Adrenal gland (tissue), 12 donors: ENCODE results near the gene AMDHD2. TPM values are rescaled to one million over a fixed set of nuclear protein-coding genes. Genes with fewer than 3 reads are reported as not detected.

ENCODE experiments used
- DNase-seq, 7 donors: peaks; one replicate each; pipeline ENCODE4 v3.0.0-alpha.2; 2019 to 2020
- H3K27ac ChIP-seq, 5 donors: fragments of 200-600 bp; sonication (generic) in 4 of 5; 1 replicate in 3 of 5; 2 replicates in 2 of 5; pipeline versions ENCODE4 v1.5.1 to v1.8.0; 2016 to 2020; ENCODE audit warnings: mild to moderate bottlenecking in 1 of 5
- H3K27me3 ChIP-seq: fragments of 200-600 bp; 2 replicates; pipeline ENCODE4 v1.8.0; 2021
- H3K36me3 ChIP-seq, 2 donors: fragments of 200-600 bp; replicated peaks in 1 of 2; 1 replicate in 1 of 2; 2 replicates in 1 of 2; pipeline versions ENCODE4 v1.5.1 to v1.8.0; 2018 to 2022
- H3K4me1 ChIP-seq, 2 donors: fragments of 200-600 bp; replicated peaks in 1 of 2; 1 replicate in 1 of 2; 2 replicates in 1 of 2; pipeline versions ENCODE4 v1.5.1 to v1.8.0; 2018 to 2021
- H3K4me3 ChIP-seq, 4 donors: fragments of 200-600 bp; sonication (generic) in 3 of 4; one replicate each; pipeline ENCODE4 v1.5.1; 2016 to 2018
- H3K9me3 ChIP-seq, 3 donors: fragments of 200-600 bp; sonication (generic) in 1 of 3; replicated peaks in 1 of 3; 1 replicate in 2 of 3; 2 replicates in 1 of 3; pipeline versions ENCODE4 v1.5.1 to v1.8.0; 2016 to 2021
- CTCF ChIP-seq, 6 experiments: fragments of 450-650 bp in 4 of 6; fragments of 200-600 bp in 2 of 6; sonication (generic) in 1 of 6; IDR thresholded peaks; 1 replicate in 5 of 6; 2 replicates in 1 of 6; pipeline versions ENCODE4 v1.5.1 to v1.8.0; 2016 to 2021; ENCODE audit warnings: antibody characterized with exemption in 6 of 6, mild to moderate bottlenecking in 2 of 6, moderate library complexity in 1 of 6
- POLR2A ChIP-seq, 2 donors: fragments of 450-650 bp; IDR thresholded peaks; one replicate each; pipeline ENCODE4 v1.6.1; 2017; ENCODE audit warnings: antibody characterized with exemption in 2 of 2, mild to moderate bottlenecking in 2 of 2, moderate library complexity in 1 of 2
- WGBS, 4 donors: extraction: QIAGEN DNeasy Blood & Tissue Kit in 2 of 4; methylation state at CpG; one replicate each; pipeline versions ENCODE4 v1.1.5 to v1.1.7; 2013 to 2017; 5-methylcytosine and 5-hydroxymethylcytosine counted together
- intact Hi-C, 2 donors: fragments of 100-400 bp; cut with DNase I; formaldehyde crosslinking; loops; one replicate each; pipeline versions ENCODE4 v1.14.1 to v1.15.0; 2022 to 2023
- polyA plus RNA-seq, 3 donors: library from polyadenylated mRNA; stranded (reverse); fragments of 200-250 nt in 2 of 3; fragments of 350-450 nt in 1 of 3; fragmentation: Illumina TruSeq in 1 of 3; extraction: RNeasy Lipid Tissue Mini Kit (QIAGEN cat#74804) in 1 of 3; gene quantifications; one replicate each; pipeline ENCODE4 v1.2.3, GENCODE V29; 2013 to 2014
- total RNA-seq, 9 donors: library from RNA; depleted of rRNA in 4 of 9; stranded (reverse); fragments of >200 nt in 4 of 9; fragments of 120-200 nt in 1 of 9; fragmentation: NEBNext Ultra II Directional in 1 of 9; extraction: Animal tissue kit (Norgen Biotek cat#: 25700) in 1 of 9; gene quantifications; one replicate each; pipeline versions ENCODE4 v1.1.0 to v1.2.4, GENCODE V29; 2013 to 2023
- donor health status: healthy with polysubstance abuse.
- donor health status: Bipolar disorder and iron deficiency.
- donor health status: DM: yes; HTN: yes; CAD: no.
- donor health status: DM: no; HTN: no; CAD: no.
- donor health status: DM: no; HTN: no; CAD: no.
- donor health status: DM: yes; HTN: yes; CAD: no.

The AMDHD2 gene
- total and polyA plus RNA-seq, 12 donors = 3.1 to 131 (median 64.7) TPM

DNA sequence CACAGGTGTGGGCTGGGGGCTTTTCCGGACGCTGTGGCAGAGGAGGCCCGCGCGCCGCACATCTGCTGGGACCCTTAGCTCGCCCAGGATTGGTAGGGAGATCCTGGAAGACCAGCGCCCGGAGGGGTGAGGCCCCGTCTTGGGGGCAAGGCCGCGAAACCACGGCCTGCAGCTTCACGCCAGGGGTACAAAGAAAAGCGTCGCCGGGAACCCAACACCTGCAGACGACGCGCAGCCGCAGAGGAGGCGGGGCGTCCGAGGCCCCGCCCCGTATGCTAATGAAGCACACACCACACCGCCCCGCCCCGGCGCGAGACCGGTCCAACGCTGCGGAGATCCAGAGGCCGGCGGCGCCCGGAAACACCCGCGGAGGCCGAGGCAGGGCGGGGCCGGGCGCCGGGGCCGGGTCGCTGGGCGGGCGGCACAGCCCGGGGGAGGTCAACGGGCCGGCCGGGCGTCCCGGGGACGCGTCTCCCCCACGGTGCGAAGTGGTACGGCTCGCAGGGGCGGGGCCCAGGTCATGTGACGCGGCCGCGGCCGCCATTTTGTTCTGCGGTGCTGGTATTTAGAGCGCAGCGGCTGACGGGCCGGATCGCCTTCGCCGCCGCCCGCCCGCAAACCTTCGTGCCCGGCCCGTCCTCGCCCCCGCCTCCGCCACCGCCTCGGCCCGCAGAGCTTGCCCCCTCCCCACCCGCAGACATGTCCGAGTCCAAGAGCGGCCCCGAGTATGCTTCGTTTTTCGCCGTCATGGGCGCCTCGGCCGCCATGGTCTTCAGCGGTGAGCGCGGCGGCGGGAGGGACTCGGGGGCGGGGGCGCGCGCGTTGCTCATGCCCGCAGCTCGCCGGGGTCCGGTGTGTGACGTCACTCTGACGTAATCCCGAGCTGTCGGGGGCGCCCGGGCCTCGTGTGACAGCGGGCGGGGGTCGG, 6.5 kb upstream of the AMDHD2 start, which contains the start of gene ATP6V0C:
Gene ATP6V0C (plus strand): TSS at position 548 of the 928 bp plus-strand sequence. CDS start 152 bp downstream, at position 700.
- peak; percentile 93 to 97 (median 94) for DNase-seq
- H3K36me3 ChIP-seq = no peaks in the 10 kb centered on the region
- peak within 1 kb of the TSS; percentile 87 to 100 (median 99) for H3K27ac ChIP-seq
- whole genome bisulfite sequencing, 4 donors = 1 to 5% (median 2%) methylated on average over 11 to 122 of the region's 122 CpGs
- no peaks in the 10 kb centered on the region for H3K27me3 ChIP-seq
- TF ChIP-seq CTCF (IDR thresholded peaks at IDR 0.05) (peak in 1 of 6 experiments; percentile 11), POLR2A (IDR thresholded peaks at IDR 0.05) (peak; percentile 87 to 91)
- peaks cover 37 to 54% of the 10 kb centered on the region in 2 donors for H3K4me1 ChIP-seq
- intact Hi-C loops = no loop called here
- no peaks in the 10 kb centered on the region for H3K9me3 ChIP-seq
- peak within 1 kb of the TSS; percentile 86 to 97 (median 92) for H3K4me3 ChIP-seq

- H3K36me3 ChIP-seq = peaks cover 0 to 3% of the 10 kb centered on the region in 2 donors
- intact Hi-C loops = no loop called here
- peak overlapping the region; percentile 87 to 100 (median 99) for H3K27ac ChIP-seq
- DNase-seq = peak in 3 of 7 donors; percentile 55 to 61 (median 55)
- H3K4me3 ChIP-seq = peak overlapping the region; percentile 86 to 97 (median 92)
- no peaks in the 10 kb centered on the region for H3K27me3 ChIP-seq
- WGBS, 4 donors = 0 to 1% (median 1%) methylated on average over 18 to 63 of the region's 63 CpGs; no CpG with 5 or more reads in 1 of the 4 donors
- H3K4me1 ChIP-seq = peaks cover 45 to 63% of the 10 kb centered on the region in 2 donors
- no peaks in the 10 kb centered on the region for H3K9me3 ChIP-seq
- TF ChIP-seq CTCF (IDR thresholded peaks at IDR 0.05) = no peak
- no peak for TF ChIP-seq POLR2A (IDR thresholded peaks at IDR 0.05)
These were observed 5.6 kb upstream of the AMDHD2 start for GRCh38 chr16:2514333-2515179.

DNA sequence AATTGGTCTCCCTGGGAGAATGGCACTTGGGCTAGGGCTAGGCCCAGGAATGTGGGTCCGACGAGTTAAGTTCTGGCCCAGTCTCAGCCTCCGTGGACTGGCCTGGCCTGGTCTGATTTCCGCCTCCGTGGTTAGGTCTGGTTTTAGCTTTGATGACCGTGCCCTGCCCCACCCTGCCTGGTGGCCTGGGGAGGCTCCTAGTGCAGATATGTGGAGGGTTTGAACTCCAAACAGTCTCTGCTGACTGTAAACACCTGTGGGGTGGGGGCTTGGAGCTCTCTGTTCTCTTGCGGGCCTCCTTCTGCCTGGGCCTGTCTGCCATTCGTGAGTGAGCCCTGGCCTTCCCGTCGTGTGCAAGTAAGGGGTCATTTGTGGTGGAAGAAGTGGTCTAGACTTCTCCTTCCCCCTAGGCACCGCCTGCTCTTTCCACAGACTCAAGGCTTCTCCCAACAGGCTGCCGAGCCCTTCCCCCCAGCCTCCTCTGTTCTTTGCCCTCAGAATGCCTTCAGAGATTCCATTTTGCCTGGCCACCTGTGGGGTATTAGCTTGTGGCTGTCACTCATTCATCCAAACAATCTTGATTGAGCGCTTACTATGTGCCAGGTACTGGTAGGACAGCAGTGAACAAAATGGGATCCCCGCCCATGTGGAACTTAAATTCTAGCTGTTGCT, 4.9 kb upstream of the AMDHD2 start:
- Histone ChIP-seq H3K27me3 (no peaks in the 10 kb centered on the region), H3K27ac (peak overlapping the region; percentile 87 to 100 (median 99)), H3K4me1 (peaks cover 49 to 67% of the 10 kb centered on the region in 2 donors), H3K4me3 (peak overlapping the region; percentile 86 to 97 (median 88)), H3K36me3 (peaks cover 0 to 6% of the 10 kb centered on the region in 2 donors), H3K9me3 (no peaks in the 10 kb centered on the region)
- intact Hi-C loops = no loop called here
- peak in 1 of 2 donors; percentile 9 for TF ChIP-seq POLR2A (IDR thresholded peaks at IDR 0.05)
- TF ChIP-seq CTCF (IDR thresholded peaks at IDR 0.05) = no peak
- 18 to 37% (median 20%) methylated on average over 7 to 14 of the region's 14 CpGs for WGBS, 4 donors
- peak in 4 of 7 donors; percentile 31 to 63 (median 51) for DNase-seq
